Caco-2 (cell line): ENCODE measurements around the gene LRP8. TPM values are rescaled to one million over a fixed set of nuclear protein-coding genes. Genes with fewer than 3 reads are reported as not detected.

ENCODE experiments used
- BruUV-seq: library from RNA; stranded (reverse); fragments of 400-500 nt; replicated peaks from 2 replicates; lab custom pipeline; 2021; lab: Mats Ljungman, UMichigan
- CTCF ChIA-PET: fragments of 300-600 bp; sonication (Branson Sonifier 250); formaldehyde crosslinking; loops from one replicate; lab custom pipeline; 2022; ENCODE audit warnings: antibody characterized with exemption; lab: Charles Lee
- POLR2A ChIA-PET: fragments of 300-600 bp; sonication (Branson Sonifier 250); formaldehyde crosslinking; loops from one replicate; lab custom pipeline; 2022; ENCODE audit warnings: antibody characterized with exemption; lab: Charles Lee
- DNase-seq, 2 experiments: peaks; one replicate each; pipeline versions ENCODE4 v3.0.0 to v3.0.0-alpha.2; 2020 to 2022
- H3K27me3 ChIP-seq: replicated peaks from 2 replicates; pipeline ENCODE4 v1.6.0; 2011; ENCODE audit warnings: low read length; ENCODE audit not compliant: control insufficient read depth, insufficient read depth
- H3K36me3 ChIP-seq: 2 replicates; pipeline ENCODE4 v1.5.1; 2011; ENCODE audit warnings: low read length; ENCODE audit not compliant: control insufficient read depth, insufficient read depth
- H3K4me1 ChIP-seq: fragments of 250-450 bp; sonication (Bioruptor Pico); 2 replicates; pipeline ENCODE4 v1.5.1; 2020; ENCODE audit warnings: mild to moderate bottlenecking
- H3K4me3 ChIP-seq: 2 replicates; pipeline ENCODE4 v1.5.1; 2011; ENCODE audit warnings: low read depth, mild to moderate bottlenecking, control low read depth, low read length
- H3K9me3 ChIP-seq: fragments of 250-450 bp; sonication (Bioruptor Pico); 2 replicates; pipeline ENCODE4 v1.5.1; 2020; ENCODE audit warnings: mild to moderate bottlenecking, moderate library complexity
- H3K27ac Mint-ChIP-seq: one replicate; pipeline ENCODE4 v1.8.0; 2022; ENCODE audit warnings: mixed read lengths; ENCODE audit not compliant: unreplicated experiment
- H3K27me3 Mint-ChIP-seq: one replicate; pipeline ENCODE4 v1.8.0; 2022; ENCODE audit warnings: mixed read lengths; ENCODE audit not compliant: insufficient read depth, unreplicated experiment
- H3K36me3 Mint-ChIP-seq: one replicate; pipeline ENCODE4 v1.8.0; 2022; ENCODE audit warnings: mild to moderate bottlenecking, mixed read lengths; ENCODE audit not compliant: insufficient read depth, unreplicated experiment
- H3K4me1 Mint-ChIP-seq: one replicate; pipeline ENCODE4 v1.8.0; 2022; ENCODE audit warnings: low read depth, mixed read lengths; ENCODE audit not compliant: unreplicated experiment
- H3K4me3 Mint-ChIP-seq: one replicate; pipeline ENCODE4 v1.8.0; 2022; ENCODE audit warnings: mild to moderate bottlenecking, moderate library complexity, mixed read lengths; ENCODE audit not compliant: unreplicated experiment
- H3K9me3 Mint-ChIP-seq: one replicate; pipeline ENCODE4 v1.8.0; 2022; ENCODE audit warnings: mixed read lengths; ENCODE audit not compliant: unreplicated experiment
- CTCF ChIP-seq, 2 experiments: fragments of 200-600 bp in 1 of 2; IDR thresholded peaks; 1 replicate in 1 of 2; 2 replicates in 1 of 2; pipeline versions ENCODE4 v1.5.1 to v1.8.0; 2011 to 2022; ENCODE audit warnings: antibody characterized with exemption in 1 of 2, control low read depth in 1 of 2, inconsistent platforms in 1 of 2, low read depth in 1 of 2, low read length in 1 of 2, mild to moderate bottlenecking in 1 of 2, moderate library complexity in 1 of 2; ENCODE audit not compliant: insufficient read depth in 1 of 2, severe bottlenecking in 1 of 2, unreplicated experiment in 1 of 2
- intact Hi-C: fragments of 100-400 bp; cut with micrococcal nuclease; formaldehyde crosslinking; loops from one replicate; pipeline ENCODE4 v1.10.0; 2022; ENCODE audit not compliant: unreplicated experiment
- total RNA-seq: library from RNA; stranded (reverse); gene quantifications from 2 replicates; pipeline ENCODE4 v1.2.3, GENCODE V29; 2022

The LRP8 gene
- total RNA-seq, 1 experiment from 2014 or later, result 11.8 TPM

GRCh38 chr1:53313556-53313955 lies 14.3 kb downstream of the LRP8 start:
- Mint-ChIP-seq H3K27me3 (no peaks in the 10 kb centered on the region), H3K36me3 (no peaks in the 10 kb centered on the region), H3K4me1 (no peaks in the 10 kb centered on the region), H3K9me3 (no peaks in the 10 kb centered on the region), H3K4me3 (no peak overlapping the region), H3K27ac (no peak overlapping the region)
- Histone ChIP-seq H3K9me3 (no peaks in the 10 kb centered on the region), H3K27me3 (no peaks in the 10 kb centered on the region), H3K36me3 (no peaks in the 10 kb centered on the region), H3K4me1 (no peaks in the 10 kb centered on the region), H3K4me3 (no peak overlapping the region)
- ChIA-PET POLR2A (no interaction called here), CTCF (no interaction called here)
- no peak for DNase-seq
- intact Hi-C loops, result no loop called here
- TF ChIP-seq CTCF (IDR thresholded peaks at IDR 0.05; ENCODE audit: insufficient read depth in 1 of 2, low read depth in 1 of 2, low read length in 1 of 2, severe bottlenecking in 1 of 2, unreplicated experiment in 1 of 2), result no peak
- no TSS peak for BruUV-seq

- BruUV-seq, result no TSS peak
- no peaks in the 10 kb centered on the region for H3K9me3 Mint-ChIP-seq
- H3K36me3 Mint-ChIP-seq, result no peaks in the 10 kb centered on the region
- H3K27me3 Mint-ChIP-seq, result no peaks in the 10 kb centered on the region
- POLR2A ChIA-PET, result no interaction called here
- Histone ChIP-seq H3K36me3 (no peaks in the 10 kb centered on the region), H3K27me3 (no peaks in the 10 kb centered on the region), H3K4me3 (no peak overlapping the region), H3K4me1 (no peaks in the 10 kb centered on the region), H3K9me3 (no peaks in the 10 kb centered on the region)
- H3K4me1 Mint-ChIP-seq, result no peaks in the 10 kb centered on the region
- H3K27ac Mint-ChIP-seq, result no peak overlapping the region
- CTCF ChIA-PET, result no interaction called here
- DNase-seq, result no peak
- intact Hi-C loops, result no loop called here
- no peak for TF ChIP-seq CTCF (IDR thresholded peaks at IDR 0.05; ENCODE audit: insufficient read depth in 1 of 2, low read depth in 1 of 2, low read length in 1 of 2, severe bottlenecking in 1 of 2, unreplicated experiment in 1 of 2)
- H3K4me3 Mint-ChIP-seq, result no peak overlapping the region
These were observed 16.1 kb downstream of the LRP8 start for GRCh38 chr1:53311702-53312305.

- no TSS peak for BruUV-seq
- Mint-ChIP-seq H3K4me3 (no peak overlapping the region), H3K27ac (no peak overlapping the region), H3K9me3 (no peaks in the 10 kb centered on the region), H3K4me1 (no peaks in the 10 kb centered on the region), H3K36me3 (no peaks in the 10 kb centered on the region), H3K27me3 (no peaks in the 10 kb centered on the region)
- POLR2A ChIA-PET, result no interaction called here
- H3K9me3 ChIP-seq, result no peaks in the 10 kb centered on the region
- CTCF ChIA-PET, result no interaction called here
- H3K4me1 ChIP-seq, result no peaks in the 10 kb centered on the region
- intact Hi-C loops, result no loop called here
- DNase-seq, result no peak
- H3K36me3 ChIP-seq, result no peaks in the 10 kb centered on the region
- no peak overlapping the region for H3K4me3 ChIP-seq
- no peaks in the 10 kb centered on the region for H3K27me3 ChIP-seq
- no peak for TF ChIP-seq CTCF (IDR thresholded peaks at IDR 0.05; ENCODE audit: insufficient read depth in 1 of 2, low read depth in 1 of 2, low read length in 1 of 2, severe bottlenecking in 1 of 2, unreplicated experiment in 1 of 2)
These were observed 16.8 kb downstream of the LRP8 start for GRCh38 chr1:53310847-53311681.
